Thyroid gland (tissue), 4 donors: ENCODE data around the gene C1QTNF3. TPM values are rescaled to one million over a fixed set of nuclear protein-coding genes. Genes with fewer than 3 reads are reported as not detected.

Source experiments
- DNase-seq, 2 donors: peaks; one replicate each; pipeline ENCODE4 v3.0.0-alpha.2; 2019
- H3K27ac ChIP-seq, 3 donors: fragments of 200-600 bp; sonication (generic); 1 replicate in 2 of 3; 2 replicates in 1 of 3; pipeline ENCODE4 v1.5.1; 2016 to 2019; ENCODE audit warnings: mild to moderate bottlenecking in 1 of 3, moderate library complexity in 1 of 3
- H3K27me3 ChIP-seq: fragments of 200-600 bp; sonication (generic); one replicate; pipeline ENCODE4 v1.5.1; 2019
- H3K36me3 ChIP-seq, 2 donors: fragments of 200-600 bp; sonication (generic); one replicate each; pipeline ENCODE4 v1.5.1; 2016 to 2019
- H3K4me1 ChIP-seq, 2 donors: fragments of 200-600 bp; sonication (generic); one replicate each; pipeline ENCODE4 v1.5.1; 2017 to 2019
- H3K4me3 ChIP-seq, 3 donors: fragments of 200-600 bp; sonication (generic); replicated peaks in 1 of 3; 1 replicate in 2 of 3; 2 replicates in 1 of 3; pipeline ENCODE4 v1.5.1; 2016; ENCODE audit warnings: mild to moderate bottlenecking in 1 of 3
- H3K9me3 ChIP-seq: fragments of 200-600 bp; sonication (generic); one replicate; pipeline ENCODE4 v1.5.1; 2017
- POLR2A ChIP-seq, 2 donors: fragments of 450-650 bp; IDR thresholded peaks; one replicate each; pipeline ENCODE4 v1.6.1; 2017; ENCODE audit warnings: antibody characterized with exemption in 2 of 2, mild to moderate bottlenecking in 2 of 2, moderate library complexity in 1 of 2
- WGBS, 2 donors: methylation state at CpG; one replicate each; pipeline ENCODE4 v1.1.5; 2017; 5-methylcytosine and 5-hydroxymethylcytosine counted together
- intact Hi-C: fragments of 100-400 bp; cut with DNase I; formaldehyde crosslinking; loops from one replicate; pipeline ENCODE4 v1.15.1; 2023
- total RNA-seq, 4 donors: library from RNA; depleted of rRNA; stranded (reverse); fragments of >200 nt; gene quantifications; one replicate each; pipeline ENCODE4 v1.2.3, GENCODE V29; 2016
- TF ChIP-seq, protein P1 (sequence below), 6 experiments: fragments of 200-600 bp in 3 of 6; fragments of 450-650 bp in 3 of 6; sonication (generic) in 3 of 6; IDR thresholded peaks; one replicate each; pipeline ENCODE4 v1.5.1; 2016 to 2019; ENCODE audit warnings: antibody characterized with exemption in 6 of 6, mild to moderate bottlenecking in 2 of 6, inconsistent platforms in 1 of 6, moderate library complexity in 1 of 6

Gene C1QTNF3
- total RNA-seq, 4 donors from 2014 or later: 6.2 to 12.3 (median 8.8) TPM

GRCh38 chr5:34059977-34060376, 17.0 kb upstream of the C1QTNF3 start:
- Histone ChIP-seq H3K36me3 (no peaks in the 10 kb centered on the region), H3K9me3 (no peaks in the 10 kb centered on the region), H3K27ac (no peak overlapping the region), H3K27me3 (no peaks in the 10 kb centered on the region), H3K4me1 (peaks cover 4 to 10% of the 10 kb centered on the region in 2 donors), H3K4me3 (no peak overlapping the region)
- TF ChIP-seq, protein P1, sequence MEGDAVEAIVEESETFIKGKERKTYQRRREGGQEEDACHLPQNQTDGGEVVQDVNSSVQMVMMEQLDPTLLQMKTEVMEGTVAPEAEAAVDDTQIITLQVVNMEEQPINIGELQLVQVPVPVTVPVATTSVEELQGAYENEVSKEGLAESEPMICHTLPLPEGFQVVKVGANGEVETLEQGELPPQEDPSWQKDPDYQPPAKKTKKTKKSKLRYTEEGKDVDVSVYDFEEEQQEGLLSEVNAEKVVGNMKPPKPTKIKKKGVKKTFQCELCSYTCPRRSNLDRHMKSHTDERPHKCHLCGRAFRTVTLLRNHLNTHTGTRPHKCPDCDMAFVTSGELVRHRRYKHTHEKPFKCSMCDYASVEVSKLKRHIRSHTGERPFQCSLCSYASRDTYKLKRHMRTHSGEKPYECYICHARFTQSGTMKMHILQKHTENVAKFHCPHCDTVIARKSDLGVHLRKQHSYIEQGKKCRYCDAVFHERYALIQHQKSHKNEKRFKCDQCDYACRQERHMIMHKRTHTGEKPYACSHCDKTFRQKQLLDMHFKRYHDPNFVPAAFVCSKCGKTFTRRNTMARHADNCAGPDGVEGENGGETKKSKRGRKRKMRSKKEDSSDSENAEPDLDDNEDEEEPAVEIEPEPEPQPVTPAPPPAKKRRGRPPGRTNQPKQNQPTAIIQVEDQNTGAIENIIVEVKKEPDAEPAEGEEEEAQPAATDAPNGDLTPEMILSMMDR (IDR thresholded peaks at IDR 0.05): no peak
- TF ChIP-seq POLR2A (IDR thresholded peaks at IDR 0.05): no peak
- 96 to 97% methylated on average over 1 of the region's 1 CpG for whole genome bisulfite sequencing, 2 donors
- no peak for DNase-seq
- intact Hi-C loops: no loop called here

- no peak overlapping the region for H3K4me3 ChIP-seq
- no peaks in the 10 kb centered on the region for H3K36me3 ChIP-seq
- 89 to 96% methylated on average over 2 of the region's 2 CpGs for WGBS, 2 donors
- no peak for DNase-seq
- no peaks in the 10 kb centered on the region for H3K27me3 ChIP-seq
- H3K4me1 ChIP-seq: peaks cover 4 to 10% of the 10 kb centered on the region in 2 donors
- intact Hi-C loops: no loop called here
- H3K27ac ChIP-seq: no peak overlapping the region
- no peaks in the 10 kb centered on the region for H3K9me3 ChIP-seq
- TF ChIP-seq POLR2A (IDR thresholded peaks at IDR 0.05): no peak
- TF ChIP-seq, protein P1 (IDR thresholded peaks at IDR 0.05): no peak
Observed at GRCh38 chr5:34058532-34058931, 15.5 kb upstream of the C1QTNF3 start.

- H3K27me3 ChIP-seq: no peaks in the 10 kb centered on the region
- no peak overlapping the region for H3K27ac ChIP-seq
- H3K9me3 ChIP-seq: no peaks in the 10 kb centered on the region
- intact Hi-C loops: no loop called here
- 95 to 96% methylated on average over 5 of the region's 5 CpGs for WGBS, 2 donors
- H3K36me3 ChIP-seq: no peaks in the 10 kb centered on the region
- H3K4me3 ChIP-seq: no peak overlapping the region
- no peak for TF ChIP-seq POLR2A (IDR thresholded peaks at IDR 0.05)
- TF ChIP-seq, protein P1 (IDR thresholded peaks at IDR 0.05): no peak
- peaks cover under 1 to 5% of the 10 kb centered on the region in 2 donors for H3K4me1 ChIP-seq
- no peak for DNase-seq
Observed at GRCh38 chr5:34057569-34057968, 14.6 kb upstream of the C1QTNF3 start.

DNA sequence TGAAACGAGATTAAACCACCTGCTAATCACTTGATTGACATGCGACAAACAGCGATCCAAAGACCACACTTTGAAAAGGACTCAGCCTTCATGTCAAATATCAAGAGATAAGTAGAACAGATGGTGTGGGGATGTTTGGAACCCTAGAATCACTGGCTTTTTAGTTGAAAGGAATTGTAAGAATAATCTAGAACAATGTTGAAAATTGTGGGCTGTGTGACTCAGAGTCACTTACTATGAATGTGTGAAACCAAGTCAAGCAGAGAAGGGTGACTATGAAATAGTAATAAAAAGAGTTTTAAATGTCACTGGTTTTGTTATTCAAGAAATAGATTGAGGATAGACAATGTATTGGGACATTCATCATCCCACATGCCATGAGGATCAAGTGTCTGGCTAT, 14.1 kb upstream of the C1QTNF3 start:
- Histone ChIP-seq H3K4me1 (peaks cover 0 to 2% of the 10 kb centered on the region in 2 donors), H3K27me3 (no peaks in the 10 kb centered on the region), H3K36me3 (no peaks in the 10 kb centered on the region), H3K4me3 (no peak overlapping the region), H3K9me3 (no peaks in the 10 kb centered on the region), H3K27ac (no peak overlapping the region)
- no peak for TF ChIP-seq POLR2A (IDR thresholded peaks at IDR 0.05)
- TF ChIP-seq, protein P1 (IDR thresholded peaks at IDR 0.05): no peak
- WGBS, 2 donors: 96 to 97% methylated on average over 3 of the region's 3 CpGs
- DNase-seq: no peak
- intact Hi-C loops: no loop called here

DNA sequence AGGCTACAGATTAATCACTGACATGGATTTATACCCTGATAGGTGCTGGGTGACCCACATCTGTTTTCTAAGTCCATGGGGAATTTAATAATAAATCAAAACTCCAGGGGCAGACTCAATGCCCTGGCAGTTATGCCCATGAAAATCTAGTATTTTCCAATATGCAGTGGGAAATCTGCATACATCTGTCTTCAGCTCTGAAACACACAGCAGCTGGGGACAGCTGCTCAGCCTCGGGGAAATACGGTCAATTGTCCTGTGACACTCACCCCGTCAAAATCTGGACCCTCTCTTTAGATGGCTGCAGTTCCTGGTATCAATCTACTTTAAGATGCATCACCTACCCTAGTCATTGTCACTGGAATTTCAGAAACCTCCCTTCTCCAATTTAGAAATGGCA, 12.7 kb upstream of the C1QTNF3 start:
- TF ChIP-seq, protein P1 (IDR thresholded peaks at IDR 0.05): no peak
- TF ChIP-seq POLR2A (IDR thresholded peaks at IDR 0.05): no peak
- H3K4me3 ChIP-seq: no peak overlapping the region
- DNase-seq: no peak

More for the DNA sequence above, 12.7 kb upstream of the C1QTNF3 start:
- H3K4me1 ChIP-seq: no peaks in the 10 kb centered on the region
- 97 to 98% methylated on average over 3 of the region's 3 CpGs for WGBS, 2 donors
- H3K9me3 ChIP-seq: no peaks in the 10 kb centered on the region
- no peaks in the 10 kb centered on the region for H3K36me3 ChIP-seq
- no peak overlapping the region for H3K27ac ChIP-seq
- H3K27me3 ChIP-seq: no peaks in the 10 kb centered on the region
- intact Hi-C loops: no loop called here
